NCI-H1092 treated with DMSO at 0.1 percent for 48 hours (cell line): ENCODE data around the gene COLEC11.
A peak's percentile ranks its signal among the peaks of the same experiment; 100 is the strongest.

Experiments used
- DNase-seq: peaks from one replicate; lab custom pipeline; 2025; lab: John Stamatoyannopoulos, UW

COLEC11 gene

DNA sequence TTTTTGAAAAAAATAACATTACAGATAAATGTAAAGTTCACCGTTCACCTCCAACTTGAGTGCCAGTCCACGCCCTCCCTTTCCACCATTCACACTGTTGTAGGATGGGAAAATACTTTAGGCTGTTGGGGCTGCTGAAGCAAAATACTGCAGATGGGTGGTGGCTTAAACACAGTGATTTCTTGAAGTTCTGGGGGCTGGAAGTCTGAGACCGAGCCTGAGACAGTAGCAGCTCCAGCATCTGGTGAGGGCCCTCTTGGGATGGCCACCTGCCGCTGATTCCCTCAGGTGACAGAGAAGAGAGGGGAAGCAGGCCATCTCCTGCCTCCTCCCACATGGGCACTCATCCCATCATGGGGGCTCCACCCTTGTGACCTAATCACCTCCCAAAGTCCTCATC is 80.8 kb downstream of the COLEC11 start:
- no peak for DNase-seq

GRCh38 chr2:3677436-3677835 is 82.5 kb downstream of the COLEC11 start:
- no peak for DNase-seq

DNA sequence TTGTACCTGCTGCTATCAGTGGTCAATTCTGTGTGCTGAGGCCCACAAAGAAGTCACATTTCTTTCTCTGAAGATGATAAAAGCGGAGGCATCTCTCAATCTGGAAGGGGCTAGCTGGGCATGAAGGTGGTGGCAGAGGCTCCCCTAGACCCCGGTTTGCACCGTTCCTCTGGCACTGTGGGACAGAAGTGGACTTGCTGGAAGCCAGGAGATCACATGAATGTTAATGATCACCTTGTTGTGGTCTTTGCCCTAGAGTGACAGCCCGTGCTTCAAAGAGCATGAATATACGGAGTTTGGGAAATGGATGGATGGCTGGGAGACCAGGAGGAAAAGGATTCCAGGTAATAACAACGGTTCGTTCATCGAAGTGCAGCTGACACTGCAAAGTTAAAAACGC is 83.3 kb downstream of the COLEC11 start:
- DNase-seq, result no peak

GRCh38 chr2:3679180-3679579 is 84.3 kb downstream of the COLEC11 start:
- DNase-seq, result no peak

DNA sequence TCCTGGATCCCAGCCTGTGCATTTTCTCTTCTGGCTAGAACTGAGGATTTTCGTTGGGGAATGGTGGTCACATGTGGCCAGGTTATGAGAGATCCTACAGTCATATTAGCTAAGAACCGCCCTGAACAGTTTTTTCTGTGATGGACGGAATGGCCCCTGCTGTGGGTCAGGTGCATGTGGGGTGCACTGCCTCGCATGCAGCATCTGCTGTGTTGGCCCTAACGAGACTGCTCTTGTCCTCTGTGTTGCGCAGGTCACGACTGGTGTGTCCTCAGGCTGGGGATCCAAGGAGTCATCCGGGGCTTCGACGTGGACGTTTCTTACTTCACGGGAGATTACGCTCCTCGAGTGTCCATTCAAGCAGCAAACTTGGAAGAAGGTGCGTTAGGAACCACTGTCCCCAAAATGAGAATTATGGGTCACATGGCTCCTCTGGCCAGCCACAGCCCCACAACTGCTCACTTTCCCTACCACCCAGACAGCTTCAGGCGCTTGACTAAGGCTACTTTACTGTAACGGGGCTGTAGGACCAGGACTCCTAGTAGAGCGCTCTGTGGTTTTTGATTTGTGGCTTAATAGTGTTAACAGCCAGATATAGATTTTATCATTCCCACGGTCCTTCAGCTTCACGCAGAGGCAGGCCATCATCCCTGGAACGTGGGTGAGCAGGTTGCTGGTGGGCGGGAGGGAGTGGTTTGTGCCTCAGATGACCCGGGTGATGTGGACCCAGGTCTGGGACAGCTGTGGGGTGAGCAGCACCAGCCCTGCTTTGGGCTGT is 84.9 kb downstream of the COLEC11 start:
- DNase-seq, result no peak

- DNase-seq, result no peak
Measured at GRCh38 chr2:3680548-3681345, 85.8 kb downstream of the COLEC11 start.

DNA sequence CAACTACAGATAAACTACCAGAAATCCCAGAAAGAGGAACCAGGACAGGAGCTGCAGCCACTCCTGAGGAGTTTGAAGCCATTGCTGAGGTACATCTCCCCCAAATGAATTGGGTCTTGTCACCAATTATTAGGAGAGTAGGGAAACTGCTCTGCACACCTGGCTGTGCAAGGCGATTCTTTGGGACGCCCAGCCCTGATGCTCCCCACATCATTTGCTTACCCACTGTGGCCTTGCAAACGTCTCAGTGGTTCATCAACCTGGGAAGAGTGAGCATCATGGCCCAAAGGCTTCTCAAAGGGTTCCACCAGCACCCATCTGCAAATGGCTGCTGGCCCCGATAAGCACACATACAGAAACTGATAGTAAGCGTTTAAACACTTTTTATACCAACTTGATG is 86.7 kb downstream of the COLEC11 start:
- DNase-seq, result no peak

DNA sequence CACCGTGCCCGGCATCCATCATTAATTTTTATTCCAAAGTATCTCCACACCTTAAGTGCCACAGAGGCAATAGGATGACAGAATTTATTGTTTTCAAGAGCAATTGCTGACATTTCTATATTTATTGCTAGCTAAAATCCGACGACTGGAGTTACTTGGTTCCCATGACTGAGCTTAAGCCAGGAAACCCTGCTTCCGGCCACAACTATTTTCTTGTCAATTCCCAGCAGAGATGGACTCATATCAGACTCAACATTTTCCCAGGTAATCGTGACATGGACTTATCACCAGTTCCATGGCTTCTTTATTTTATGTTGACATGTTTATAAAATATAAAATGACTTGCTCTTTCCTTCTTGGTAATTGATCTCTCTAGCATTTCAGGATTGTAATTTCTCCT is 87.9 kb downstream of the COLEC11 start:
- DNase-seq, result no peak

DNA sequence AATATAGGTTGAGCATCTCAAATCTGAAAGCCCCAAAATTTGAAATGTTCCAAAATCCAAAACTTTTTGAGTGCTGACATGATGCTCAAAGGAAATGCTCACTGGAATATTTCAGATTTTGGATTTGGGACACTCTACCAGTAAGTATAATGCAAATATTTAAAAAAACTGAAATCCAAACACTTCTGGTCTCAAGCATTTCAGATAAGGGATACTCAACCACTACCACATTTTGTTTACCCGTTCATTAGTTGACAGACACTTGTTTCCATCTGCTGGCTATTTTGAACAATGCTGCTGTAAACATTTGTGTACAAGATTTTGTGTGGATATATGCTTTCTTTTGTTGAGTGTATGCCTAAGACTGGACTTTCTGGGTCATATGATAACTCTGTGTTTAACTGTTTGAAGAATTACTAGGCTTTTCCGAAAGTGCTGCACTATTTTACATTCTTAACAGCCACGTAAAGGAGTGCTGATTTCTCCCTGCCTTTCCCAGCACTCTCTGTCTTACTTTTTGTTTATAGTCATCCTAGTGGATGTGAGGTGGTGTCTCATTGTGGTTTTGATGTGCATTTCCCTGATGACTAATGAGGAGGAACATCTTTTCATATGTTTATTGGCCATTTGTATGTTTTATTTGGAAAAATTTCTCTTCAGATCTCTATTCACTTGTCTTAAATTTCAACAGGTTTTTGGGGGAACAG is 89.0 kb downstream of the COLEC11 start:
- no peak for DNase-seq

DNA sequence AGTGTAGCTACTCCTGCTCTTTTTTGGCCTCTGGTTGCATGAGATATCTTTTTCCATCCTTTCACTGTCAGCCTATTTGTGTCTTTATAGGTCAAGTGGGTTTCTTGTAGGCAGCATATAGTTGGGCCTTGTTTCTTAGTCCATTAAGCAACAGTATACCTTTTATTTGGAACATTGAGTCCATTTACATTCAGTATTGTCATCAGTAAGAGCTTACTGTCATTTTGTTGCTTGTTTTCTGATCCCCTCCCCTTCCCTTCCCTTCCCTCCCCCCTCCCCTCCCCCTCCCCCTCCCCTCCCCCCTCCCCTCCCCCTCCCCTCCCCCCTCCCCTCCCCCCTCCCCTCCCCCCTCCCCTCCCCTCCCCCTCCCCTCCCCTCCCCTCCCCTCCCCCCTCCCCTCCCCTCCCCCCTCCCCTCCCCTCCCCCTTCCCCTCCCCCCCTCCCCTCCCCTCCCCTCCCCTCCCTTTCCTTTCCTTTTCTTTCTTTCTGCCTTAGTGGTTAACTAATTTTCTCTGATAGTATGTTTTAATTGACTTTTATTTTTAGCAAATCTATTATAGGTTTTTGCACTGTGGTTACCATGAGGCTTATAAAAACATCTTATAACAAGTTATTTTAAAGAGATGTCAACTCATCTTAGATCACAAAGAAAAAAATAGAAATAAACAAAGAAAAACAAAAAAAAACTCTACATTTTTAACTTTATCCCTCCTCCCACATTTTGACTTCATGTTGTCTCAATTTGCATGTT is 95.3 kb downstream of the COLEC11 start:
- DNase-seq, result no peak

DNA sequence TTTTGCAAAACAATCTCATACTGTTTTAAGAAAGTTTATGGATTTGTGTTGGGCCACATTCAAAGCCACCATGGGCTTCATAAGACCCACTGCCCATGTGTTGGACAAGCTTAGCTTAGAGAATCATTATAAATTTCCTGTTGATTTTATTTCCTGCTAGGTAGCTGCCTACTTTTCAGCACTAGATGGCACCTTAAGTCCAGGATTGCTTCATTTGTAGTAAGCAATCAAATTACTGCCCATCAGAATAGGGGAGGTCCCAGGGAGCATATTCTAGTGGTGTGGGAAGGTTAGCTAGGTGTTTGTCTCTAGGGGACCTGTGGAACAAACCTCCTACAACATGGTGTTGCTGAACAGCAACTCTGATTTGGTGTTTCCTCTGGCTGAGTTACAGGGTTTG is 97.5 kb downstream of the COLEC11 start:
- DNase-seq, result peak; percentile 9
